ENCODE data around the gene NUP153.

Gene NUP153

GRCh38 chr6:17574866-17575560 lies 131.7 kb downstream of the NUP153 start:
- FAIRE-seq (no peak), DNase-seq (ENCODE audit: low spot score) (no peak)

- DNase-seq (ENCODE audit: low spot score) (no peak), FAIRE-seq (no peak)
These were observed 141.3 kb downstream of the NUP153 start for GRCh38 chr6:17565399-17565798.

Measured in urothelium cell line (cell line).